H9 (cell line): ENCODE results near the gene SAA1. TPM values are rescaled to one million over a fixed set of nuclear protein-coding genes. Genes with fewer than 3 reads are reported as not detected.
A peak's percentile ranks its signal among the peaks of the same experiment; 100 is the strongest.

Source experiments
- DNase-seq: peaks from one replicate; pipeline ENCODE4 v3.0.0-alpha.2; 2017
- H2AFZ ChIP-seq: one replicate; pipeline ENCODE4 v1.6.1; 2013; ENCODE audit warnings: mild to moderate bottlenecking, low read length, control low read depth, moderate library complexity
- H2AK5ac ChIP-seq: 2 replicates; pipeline ENCODE4 v1.6.1; 2013; ENCODE audit warnings: low read length, control low read depth, mixed read lengths; ENCODE audit not compliant: insufficient read length
- H2BK120ac ChIP-seq: one replicate; pipeline ENCODE4 v1.6.1; 2013; ENCODE audit warnings: low read depth, mild to moderate bottlenecking, low read length, control low read depth, inconsistent platforms; ENCODE audit not compliant: poor library complexity, severe bottlenecking
- H2BK12ac ChIP-seq: 2 replicates; pipeline ENCODE4 v1.6.1; 2013; ENCODE audit warnings: low read length, control low read depth, mixed read lengths, low read depth; ENCODE audit not compliant: insufficient read length
- H2BK15ac ChIP-seq: 2 replicates; pipeline ENCODE4 v1.6.1; 2013; ENCODE audit warnings: low read depth, low read length, control low read depth
- H2BK20ac ChIP-seq: one replicate; pipeline ENCODE4 v1.6.1; 2013; ENCODE audit warnings: low read depth, mild to moderate bottlenecking, low read length, control low read depth, inconsistent platforms; ENCODE audit not compliant: poor library complexity, severe bottlenecking
- H2BK5ac ChIP-seq: 2 replicates; pipeline ENCODE4 v1.6.1; 2013; ENCODE audit warnings: low read length, control low read depth, mixed read lengths; ENCODE audit not compliant: insufficient read length
- H3K14ac ChIP-seq: 2 replicates; pipeline ENCODE4 v1.6.1; 2013; ENCODE audit warnings: low read length, control low read depth; ENCODE audit not compliant: insufficient read depth
- H3K18ac ChIP-seq: 2 replicates; pipeline ENCODE4 v1.6.1; 2013; ENCODE audit warnings: low read depth, mild to moderate bottlenecking, mixed read lengths, low read length, control low read depth; ENCODE audit not compliant: insufficient read length
- H3K23ac ChIP-seq: 2 replicates; pipeline ENCODE4 v1.6.1; 2013; ENCODE audit warnings: low read length, control low read depth, mixed read lengths, low read depth; ENCODE audit not compliant: insufficient read length
- H3K23me2 ChIP-seq: 2 replicates; pipeline ENCODE4 v1.6.1; 2013; ENCODE audit warnings: low read depth, mild to moderate bottlenecking, mixed read lengths, low read length, control low read depth; ENCODE audit not compliant: insufficient read length, poor library complexity, severe bottlenecking
- H3K27ac ChIP-seq: 2 replicates; pipeline ENCODE4 v1.5.1; 2013; ENCODE audit warnings: low read length, control low read depth, mixed read lengths, low read depth; ENCODE audit not compliant: insufficient read length
- H3K27me3 ChIP-seq: 2 replicates; pipeline ENCODE4 v1.6.1; 2013; ENCODE audit warnings: low read length, control low read depth, inconsistent platforms; ENCODE audit not compliant: insufficient read depth
- H3K4ac ChIP-seq: 2 replicates; pipeline ENCODE4 v1.6.1; 2013; ENCODE audit warnings: low read depth, mild to moderate bottlenecking, control low read depth, inconsistent platforms, low read length, moderate library complexity
- H3K4me1 ChIP-seq: 2 replicates; pipeline ENCODE4 v1.6.1; 2013; ENCODE audit warnings: low read length, control low read depth, inconsistent platforms; ENCODE audit not compliant: insufficient read depth
- H3K4me2 ChIP-seq: 2 replicates; pipeline ENCODE4 v1.6.1; 2013; ENCODE audit warnings: low read length, control low read depth, mixed read lengths; ENCODE audit not compliant: insufficient read length, insufficient read depth
- H3K56ac ChIP-seq: 2 replicates; pipeline ENCODE4 v1.6.1; 2013; ENCODE audit warnings: low read depth, mild to moderate bottlenecking, mixed read lengths, low read length, control low read depth; ENCODE audit not compliant: insufficient read length
- H3K79me1 ChIP-seq: 2 replicates; pipeline ENCODE4 v1.6.1; 2013; ENCODE audit warnings: low read depth, mild to moderate bottlenecking, moderate library complexity, low read length, control low read depth, inconsistent platforms; ENCODE audit not compliant: insufficient read depth, poor library complexity, severe bottlenecking
- H3K79me2 ChIP-seq: 2 replicates; pipeline ENCODE4 v1.6.1; 2013; ENCODE audit warnings: low read length, control low read depth, inconsistent platforms; ENCODE audit not compliant: insufficient read depth
- H3K9ac ChIP-seq: 2 replicates; pipeline ENCODE4 v1.6.1; 2013; ENCODE audit warnings: low read length, control low read depth, mixed read lengths; ENCODE audit not compliant: insufficient read length; ENCODE audit errors: extremely low read depth
- H3K9me3 ChIP-seq: one replicate; pipeline ENCODE4 v1.6.1; 2013; ENCODE audit warnings: low read depth, low read length, inconsistent platforms; ENCODE audit not compliant: control insufficient read depth
- H3T11ph ChIP-seq: one replicate; pipeline ENCODE4 v1.6.1; 2013; ENCODE audit warnings: mild to moderate bottlenecking, low read length, control low read depth, inconsistent platforms
- H4K20me1 ChIP-seq: one replicate; pipeline ENCODE4 v1.6.1; 2013; ENCODE audit not compliant: control insufficient read depth, insufficient read length, insufficient read depth
- H4K5ac ChIP-seq: 2 replicates; pipeline ENCODE4 v1.6.1; 2013; ENCODE audit warnings: low read depth, mild to moderate bottlenecking, mixed read lengths, low read length, control low read depth; ENCODE audit not compliant: insufficient read length
- H4K8ac ChIP-seq: replicated peaks from 2 replicates; pipeline ENCODE4 v1.6.1; 2013; ENCODE audit warnings: low read length, control low read depth, mixed read lengths, low read depth; ENCODE audit not compliant: insufficient read length
- H4K91ac ChIP-seq: 2 replicates; pipeline ENCODE4 v1.6.1; 2013; ENCODE audit warnings: low read depth, mild to moderate bottlenecking, moderate library complexity, mixed read lengths, low read length, control low read depth; ENCODE audit not compliant: insufficient read length
- H3K27ac Mint-ChIP-seq, 3 experiments: 2 replicates in 2 of 3; 3 replicates in 1 of 3; pipeline ENCODE4 v1.8.0; 2020 to 2021; ENCODE audit warnings: mixed read lengths in 3 of 3, mild to moderate bottlenecking in 1 of 3, moderate library complexity in 1 of 3
- H3K27me3 Mint-ChIP-seq: 2 replicates; pipeline ENCODE4 v1.8.0; 2021; ENCODE audit warnings: low read depth, mild to moderate bottlenecking, moderate library complexity, mixed read lengths
- H3K36me3 Mint-ChIP-seq, 3 experiments: 2 replicates in 2 of 3; 3 replicates in 1 of 3; pipeline ENCODE4 v1.8.0; 2020 to 2021; ENCODE audit warnings: low read depth in 3 of 3, mixed read lengths in 3 of 3; ENCODE audit not compliant: insufficient read depth in 1 of 3
- H3K4me1 Mint-ChIP-seq, 2 experiments: 2 replicates each; pipeline ENCODE4 v1.8.0; 2020; ENCODE audit warnings: mixed read lengths in 2 of 2
- H3K4me3 Mint-ChIP-seq, 2 experiments: 2 replicates in 1 of 2; 3 replicates in 1 of 2; pipeline ENCODE4 v1.8.0; 2020 to 2021; ENCODE audit warnings: mild to moderate bottlenecking in 2 of 2, mixed read lengths in 2 of 2, moderate library complexity in 1 of 2
- H3K9me3 Mint-ChIP-seq, 2 experiments: 2 replicates in 1 of 2; 3 replicates in 1 of 2; pipeline ENCODE4 v1.8.0; 2020; ENCODE audit warnings: mild to moderate bottlenecking in 2 of 2, mixed read lengths in 2 of 2, moderate library complexity in 1 of 2
- CTCF ChIP-seq: fragments of 200-600 bp; sonication (generic); conservative IDR thresholded peaks from 3 replicates; pipeline ENCODE4 v1.8.0; 2021; ENCODE audit warnings: antibody characterized with exemption, mild to moderate bottlenecking
- WGBS: extraction: QIAGEN DNeasy Blood & Tissue Kit; methylation state at CpG from one replicate; pipeline ENCODE4 v1.1.7; 2013; ENCODE audit warnings: missing lambda C conversion rate, low lambda C conversion rate, mixed read lengths; ENCODE audit not compliant: insufficient read length; ENCODE audit errors: extremely low coverage; 5-methylcytosine and 5-hydroxymethylcytosine counted together
- total RNA-seq: library from RNA; stranded (reverse); gene quantifications from 2 replicates; pipeline ENCODE4 v1.2.1, GENCODE V29; 2021

Gene SAA1
- total RNA-seq, 1 experiment from 2014 or later = not detected

GRCh38 chr11:18264677-18265555 lies 1.1 kb upstream of the SAA1 start:
- H3K4ac ChIP-seq = no peak overlapping the region
- no peaks in the 10 kb centered on the region; the same call in 1 of the 2 replicates for H3K27me3 Mint-ChIP-seq
- no peak for DNase-seq

More at GRCh38 chr11:18264677-18265555, 1.1 kb upstream of the SAA1 start:
- no peaks in the 10 kb centered on the region for H3K9me3 Mint-ChIP-seq
- Histone ChIP-seq H2BK12ac (no peak overlapping the region), H2AK5ac (no peak overlapping the region), H3K79me1 (no peaks in the 10 kb centered on the region), H3K9ac (no peak overlapping the region), H4K91ac (no peak overlapping the region), H3K14ac (no peak overlapping the region), H3K23me2 (no peaks in the 10 kb centered on the region), H3K27me3 (no peaks in the 10 kb centered on the region), H4K20me1 (no peaks in the 10 kb centered on the region), H3K4me1 (no peaks in the 10 kb centered on the region), H3K56ac (no peak overlapping the region), H3K27ac (no peak overlapping the region), H2AFZ (no peak overlapping the region), H2BK20ac (no peak overlapping the region), H2BK15ac (no peak overlapping the region), H3K4me2 (no peak overlapping the region), H2BK120ac (no peak overlapping the region), H3K9me3 (no peaks in the 10 kb centered on the region), H4K5ac (no peak overlapping the region), H4K8ac (no peak overlapping the region), H3K79me2 (no peaks in the 10 kb centered on the region), H3T11ph (no peak overlapping the region), H3K23ac (no peak overlapping the region), H3K18ac (no peak overlapping the region), H2BK5ac (no peak overlapping the region)
- H3K36me3 Mint-ChIP-seq = no peaks in the 10 kb centered on the region; a peak in 1 of 7 replicates
- WGBS = no CpG with 5 or more reads among the region's 1 CpG
- no peak overlapping the region for H3K4me3 Mint-ChIP-seq
- H3K27ac Mint-ChIP-seq = peak overlapping the region in 1 of 3 experiments; percentile 28; a peak in 1 of 7 replicates
- no peak for TF ChIP-seq CTCF
- H3K4me1 Mint-ChIP-seq = peaks cover 2 to 7% of the 10 kb centered on the region in 2 experiments
